BLaER1 (cell line): ENCODE data around the gene MAGI2.

Source experiments
- H3K27ac ChIP-seq: shearing (Covaris generic); formaldehyde crosslinking; 2 replicates; pipeline ENCODE4 v1.8.1; 2022
- H3K27me3 ChIP-seq: shearing (Covaris generic); formaldehyde crosslinking; 2 replicates; pipeline ENCODE4 v1.8.1; 2022
- H3K36me3 ChIP-seq: shearing (Covaris generic); formaldehyde crosslinking; 2 replicates; pipeline ENCODE4 v1.8.1; 2022
- H3K4me1 ChIP-seq: shearing (Covaris generic); formaldehyde crosslinking; 2 replicates; pipeline ENCODE4 v1.8.1; 2022
- H3K4me2 ChIP-seq: shearing (Covaris generic); formaldehyde crosslinking; 2 replicates; pipeline ENCODE4 v1.8.1; 2022
- H3K4me3 ChIP-seq: shearing (Covaris generic); formaldehyde crosslinking; 2 replicates; pipeline ENCODE4 v1.8.1; 2022
- H3K9ac ChIP-seq: shearing (Covaris generic); formaldehyde crosslinking; 2 replicates; pipeline ENCODE4 v1.8.1; 2022
- H3K9me3 ChIP-seq: shearing (Covaris generic); formaldehyde crosslinking; 2 replicates; pipeline ENCODE4 v1.8.1; 2022
- H4K20me1 ChIP-seq: shearing (Covaris generic); formaldehyde crosslinking; 2 replicates; pipeline ENCODE4 v1.8.1; 2022
- Cebpa-rat ChIP-seq: shearing (Covaris generic); IDR thresholded peaks from 2 replicates; pipeline ENCODE4 v1.8.1; 2022

MAGI2 gene

GRCh38 chr7:79298145-79298760 lies 155.2 kb downstream of the MAGI2 start:
- H3K4me1 ChIP-seq = no peaks in the 10 kb centered on the region
- TF ChIP-seq Cebpa-rat = no peak
- H4K20me1 ChIP-seq = no peaks in the 10 kb centered on the region
- no peaks in the 10 kb centered on the region for H3K9me3 ChIP-seq
- H3K4me3 ChIP-seq = no peak overlapping the region
- no peaks in the 10 kb centered on the region for H3K36me3 ChIP-seq
- no peak overlapping the region for H3K4me2 ChIP-seq
- no peaks in the 10 kb centered on the region for H3K27me3 ChIP-seq
- no peak overlapping the region for H3K27ac ChIP-seq
- no peak overlapping the region for H3K9ac ChIP-seq

- Histone ChIP-seq H4K20me1 (no peaks in the 10 kb centered on the region), H3K4me2 (no peak overlapping the region), H3K4me1 (no peaks in the 10 kb centered on the region), H3K27me3 (no peaks in the 10 kb centered on the region), H3K9me3 (no peaks in the 10 kb centered on the region), H3K4me3 (no peak overlapping the region), H3K27ac (no peak overlapping the region), H3K9ac (no peak overlapping the region), H3K36me3 (no peaks in the 10 kb centered on the region)
- TF ChIP-seq Cebpa-rat = no peak
These were observed 156.7 kb downstream of the MAGI2 start for GRCh38 chr7:79296553-79297320.

GRCh38 chr7:79293655-79294142 lies 159.8 kb downstream of the MAGI2 start:
- no peak for TF ChIP-seq Cebpa-rat
- H3K27ac ChIP-seq = no peak overlapping the region
- no peak overlapping the region for H3K9ac ChIP-seq
- H3K9me3 ChIP-seq = no peaks in the 10 kb centered on the region
- no peak overlapping the region for H3K4me2 ChIP-seq
- no peaks in the 10 kb centered on the region for H3K27me3 ChIP-seq
- H3K4me1 ChIP-seq = no peaks in the 10 kb centered on the region
- no peaks in the 10 kb centered on the region for H3K36me3 ChIP-seq
- H4K20me1 ChIP-seq = no peaks in the 10 kb centered on the region
- H3K4me3 ChIP-seq = no peak overlapping the region

- H3K4me2 ChIP-seq = no peak overlapping the region
- H3K9ac ChIP-seq = no peak overlapping the region
- H3K27me3 ChIP-seq = no peaks in the 10 kb centered on the region
- no peak overlapping the region for H3K27ac ChIP-seq
- no peak overlapping the region for H3K4me3 ChIP-seq
- no peak for TF ChIP-seq Cebpa-rat
- H3K4me1 ChIP-seq = no peaks in the 10 kb centered on the region
- H3K9me3 ChIP-seq = no peaks in the 10 kb centered on the region
- no peaks in the 10 kb centered on the region for H3K36me3 ChIP-seq
- no peaks in the 10 kb centered on the region for H4K20me1 ChIP-seq
These were observed 160.6 kb downstream of the MAGI2 start for GRCh38 chr7:79292834-79293233.

GRCh38 chr7:79291498-79291865 lies 162.0 kb downstream of the MAGI2 start:
- Histone ChIP-seq H3K36me3 (no peaks in the 10 kb centered on the region), H3K27me3 (no peaks in the 10 kb centered on the region), H4K20me1 (no peaks in the 10 kb centered on the region), H3K27ac (no peak overlapping the region), H3K9ac (no peak overlapping the region), H3K4me1 (no peaks in the 10 kb centered on the region), H3K9me3 (no peaks in the 10 kb centered on the region), H3K4me3 (no peak overlapping the region), H3K4me2 (no peak overlapping the region)
- TF ChIP-seq Cebpa-rat = no peak

GRCh38 chr7:79290841-79291497 lies 162.5 kb downstream of the MAGI2 start:
- TF ChIP-seq Cebpa-rat = no peak
- no peak overlapping the region for H3K4me2 ChIP-seq
- no peaks in the 10 kb centered on the region for H4K20me1 ChIP-seq
- H3K27me3 ChIP-seq = no peaks in the 10 kb centered on the region
- H3K4me3 ChIP-seq = no peak overlapping the region
- H3K9me3 ChIP-seq = no peaks in the 10 kb centered on the region
- H3K4me1 ChIP-seq = no peaks in the 10 kb centered on the region; the same call in 1 of the 2 replicates
- no peak overlapping the region for H3K27ac ChIP-seq
- no peaks in the 10 kb centered on the region for H3K36me3 ChIP-seq
- no peak overlapping the region for H3K9ac ChIP-seq

- no peak overlapping the region for H3K27ac ChIP-seq
- no peak overlapping the region for H3K9ac ChIP-seq
- H3K36me3 ChIP-seq = no peaks in the 10 kb centered on the region
- no peaks in the 10 kb centered on the region; the same call in 1 of the 2 replicates for H3K4me1 ChIP-seq
- no peak for TF ChIP-seq Cebpa-rat
- H3K4me3 ChIP-seq = no peak overlapping the region
- H3K4me2 ChIP-seq = no peak overlapping the region
- no peaks in the 10 kb centered on the region for H3K27me3 ChIP-seq
- H3K9me3 ChIP-seq = no peaks in the 10 kb centered on the region
- H4K20me1 ChIP-seq = no peaks in the 10 kb centered on the region
These were observed 163.1 kb downstream of the MAGI2 start for GRCh38 chr7:79290398-79290797.

GRCh38 chr7:79288655-79289054 lies 164.8 kb downstream of the MAGI2 start:
- Histone ChIP-seq H3K9ac (no peak overlapping the region), H3K4me2 (no peak overlapping the region), H3K4me1 (no peaks in the 10 kb centered on the region; the same call in 1 of the 2 replicates), H4K20me1 (no peaks in the 10 kb centered on the region), H3K27ac (no peak overlapping the region), H3K9me3 (no peaks in the 10 kb centered on the region), H3K36me3 (no peaks in the 10 kb centered on the region), H3K4me3 (no peak overlapping the region), H3K27me3 (no peaks in the 10 kb centered on the region)
- no peak for TF ChIP-seq Cebpa-rat

GRCh38 chr7:79287981-79288380 lies 165.5 kb downstream of the MAGI2 start:
- no peaks in the 10 kb centered on the region for H4K20me1 ChIP-seq
- H3K4me1 ChIP-seq = no peaks in the 10 kb centered on the region; the same call in 1 of the 2 replicates
- no peaks in the 10 kb centered on the region for H3K36me3 ChIP-seq
- H3K4me2 ChIP-seq = no peak overlapping the region
- H3K9me3 ChIP-seq = no peaks in the 10 kb centered on the region
- no peak overlapping the region for H3K4me3 ChIP-seq
- no peak overlapping the region for H3K27ac ChIP-seq
- H3K9ac ChIP-seq = no peak overlapping the region
- no peak for TF ChIP-seq Cebpa-rat
- no peaks in the 10 kb centered on the region for H3K27me3 ChIP-seq

GRCh38 chr7:79286181-79286580 lies 167.3 kb downstream of the MAGI2 start:
- H3K4me1 ChIP-seq = no peaks in the 10 kb centered on the region; the same call in 1 of the 2 replicates
- TF ChIP-seq Cebpa-rat = no peak
- no peaks in the 10 kb centered on the region for H3K9me3 ChIP-seq
- H3K4me3 ChIP-seq = no peak overlapping the region
- H3K4me2 ChIP-seq = no peak overlapping the region
- H3K9ac ChIP-seq = no peak overlapping the region
- no peak overlapping the region for H3K27ac ChIP-seq
- no peaks in the 10 kb centered on the region for H3K27me3 ChIP-seq
- H3K36me3 ChIP-seq = no peaks in the 10 kb centered on the region
- H4K20me1 ChIP-seq = no peaks in the 10 kb centered on the region
